ENCODE results near the gene MAP2K7. TPM values are rescaled to one million over a fixed set of nuclear protein-coding genes. Genes with fewer than 3 reads are reported as not detected.

The MAP2K7 gene
- polyA plus RNA-seq, 1 donor (not counting 4 experiments of a cell fraction or from before 2014, with no cell fraction given): 8.4 TPM

GRCh38 chr19:7900931-7901330 lies 2.7 kb upstream of the MAP2K7 start:
- Histone ChIP-seq H3K9ac (ENCODE audit: control insufficient read depth, extremely low read depth, insufficient read depth, low read length) (peak overlapping the region; percentile 67), H3K4me3 (ENCODE audit: control insufficient read depth in 2 of 3, extremely low read depth in 1 of 3, insufficient read depth in 2 of 3, low read depth in 1 of 3, low read length in 3 of 3) (peak overlapping the region in 1 of 3 experiments; percentile 31), H3K9me1 (ENCODE audit: control insufficient read depth, extremely low read depth, insufficient read depth, low read length) (peaks cover 3% of the 10 kb centered on the region), H3K9me3 (ENCODE audit: control insufficient read depth, low read depth, low read length) (no peaks in the 10 kb centered on the region), H3K4me2 (ENCODE audit: control insufficient read depth, extremely low read depth, insufficient read depth, low read depth, low read length) (peak overlapping the region; percentile 70), H3K79me2 (ENCODE audit: control insufficient read depth, insufficient read depth, low read length) (peaks cover 26% of the 10 kb centered on the region), H4K20me1 (ENCODE audit: control insufficient read depth, extremely low read depth, insufficient read depth, low read length) (no peaks in the 10 kb centered on the region), H3K27me3 (ENCODE audit: control insufficient read depth, extremely low read depth, insufficient read depth, low read length) (no peaks in the 10 kb centered on the region), H2AFZ (ENCODE audit: control insufficient read depth, low read length) (no peak overlapping the region), H3K27ac (ENCODE audit: control insufficient read depth, insufficient read depth, low read length) (peak overlapping the region; percentile 95), H3K4me1 (ENCODE audit: control insufficient read depth, extremely low read depth, insufficient read depth, low read length) (peaks cover 54% of the 10 kb centered on the region), H3K36me3 (ENCODE audit: control insufficient read depth in 2 of 2, extremely low read depth in 1 of 2, insufficient read depth in 2 of 2, low read length in 2 of 2) (peaks cover 9 to 14% of the 10 kb centered on the region in 2 experiments)
- FAIRE-seq (no peak), DNase-seq (ENCODE audit: low read depth, low spot score) (no peak)
- TF ChIP-seq CTCF (optimal IDR thresholded peaks at IDR 0.05 in 1 of 3, IDR thresholded peaks at IDR 0.05 in 1 of 3, conservative IDR thresholded peaks at IDR 0.05 in 1 of 3; ENCODE audit: extremely low read depth in 1 of 3, insufficient read depth in 2 of 3, low read length in 3 of 3) (no peak), EZH2 (IDR thresholded peaks at IDR 0.05; ENCODE audit: low read length) (no peak)
- dilution Hi-C loops (cut with MboI; ENCODE audit: extremely low pct_ligation_motif_present, low sequenced_read_pairs): no loop called here

GRCh38 chr19:7901337-7901736 lies 2.3 kb upstream of the MAP2K7 start:
- Histone ChIP-seq H3K4me2 (ENCODE audit: control insufficient read depth, extremely low read depth, insufficient read depth, low read depth, low read length) (peak overlapping the region; percentile 70), H3K4me1 (ENCODE audit: control insufficient read depth, extremely low read depth, insufficient read depth, low read length) (peaks cover 54% of the 10 kb centered on the region), H4K20me1 (ENCODE audit: control insufficient read depth, extremely low read depth, insufficient read depth, low read length) (no peaks in the 10 kb centered on the region), H2AFZ (ENCODE audit: control insufficient read depth, low read length) (no peak overlapping the region), H3K9me3 (ENCODE audit: control insufficient read depth, low read depth, low read length) (no peaks in the 10 kb centered on the region), H3K9ac (ENCODE audit: control insufficient read depth, extremely low read depth, insufficient read depth, low read length) (peak overlapping the region; percentile 99), H3K27me3 (ENCODE audit: control insufficient read depth, extremely low read depth, insufficient read depth, low read length) (no peaks in the 10 kb centered on the region), H3K79me2 (ENCODE audit: control insufficient read depth, insufficient read depth, low read length) (peaks cover 30% of the 10 kb centered on the region), H3K36me3 (ENCODE audit: control insufficient read depth in 2 of 2, extremely low read depth in 1 of 2, insufficient read depth in 2 of 2, low read length in 2 of 2) (peaks cover 9 to 14% of the 10 kb centered on the region in 2 experiments), H3K27ac (ENCODE audit: control insufficient read depth, insufficient read depth, low read length) (peak overlapping the region; percentile 95), H3K4me3 (ENCODE audit: control insufficient read depth in 2 of 3, extremely low read depth in 1 of 3, insufficient read depth in 2 of 3, low read depth in 1 of 3, low read length in 3 of 3) (peak overlapping the region in 2 of 3 experiments; percentile 14 to 31), H3K9me1 (ENCODE audit: control insufficient read depth, extremely low read depth, insufficient read depth, low read length) (peaks cover 3% of the 10 kb centered on the region)
- dilution Hi-C loops (cut with MboI; ENCODE audit: extremely low pct_ligation_motif_present, low sequenced_read_pairs): no loop called here
- DNase-seq (ENCODE audit: low read depth, low spot score) (no peak), FAIRE-seq (peak; percentile 84)
- TF ChIP-seq CTCF (optimal IDR thresholded peaks at IDR 0.05 in 1 of 3, IDR thresholded peaks at IDR 0.05 in 1 of 3, conservative IDR thresholded peaks at IDR 0.05 in 1 of 3; ENCODE audit: extremely low read depth in 1 of 3, insufficient read depth in 2 of 3, low read length in 3 of 3): no peak
- no peak for TF ChIP-seq EZH2 (IDR thresholded peaks at IDR 0.05; ENCODE audit: low read length)
